ENCODE measurements around the gene COPG1. TPM values are rescaled to one million over a fixed set of nuclear protein-coding genes. Genes with fewer than 3 reads are reported as not detected.

COPG1 gene
- total RNA-seq, 1 experiment from 2014 or later, result 124 TPM

GRCh38 chr3:129281726-129282125, 32.3 kb downstream of the COPG1 start:
- H3K36me3 ChIP-seq (ENCODE audit: low read depth, low read length), result no peaks in the 10 kb centered on the region
- no peaks in the 10 kb centered on the region for H3K27me3 ChIP-seq (ENCODE audit: low read length)
- H3K9me2 ChIP-seq (replicated peaks; ENCODE audit: low read length), result no peaks in the 10 kb centered on the region
- CTCF ChIA-PET, result no interaction called here
- no peak overlapping the region for H3K4me3 ChIP-seq (ENCODE audit: low read length)
- H3K4me1 ChIP-seq (ENCODE audit: insufficient read depth, low read length), result peaks cover 25% of the 10 kb centered on the region
- no peaks in the 10 kb centered on the region for H4K20me1 ChIP-seq (ENCODE audit: low read length)
- ATAC-seq (no peak), DNase-seq (no peak)
- no peak overlapping the region for H2AFZ ChIP-seq (ENCODE audit: low read length)
- intact Hi-C loops (cut with micrococcal nuclease), result no loop called here
- no peaks in the 10 kb centered on the region for H3F3A ChIP-seq (ENCODE audit: low read length, unreplicated experiment)
- H3K4me2 ChIP-seq (ENCODE audit: low read length), result peak overlapping the region; percentile 59; the same call in 1 of the 2 replicates
- TF ChIP-seq EZH2phosphoT487 (IDR thresholded peaks at IDR 0.05; ENCODE audit: borderline replicate concordance, low read length) (no peak), EZH2 (IDR thresholded peaks at IDR 0.05; ENCODE audit: low read length, unreplicated experiment) (no peak)
- TF ChIP-seq, protein P1, sequence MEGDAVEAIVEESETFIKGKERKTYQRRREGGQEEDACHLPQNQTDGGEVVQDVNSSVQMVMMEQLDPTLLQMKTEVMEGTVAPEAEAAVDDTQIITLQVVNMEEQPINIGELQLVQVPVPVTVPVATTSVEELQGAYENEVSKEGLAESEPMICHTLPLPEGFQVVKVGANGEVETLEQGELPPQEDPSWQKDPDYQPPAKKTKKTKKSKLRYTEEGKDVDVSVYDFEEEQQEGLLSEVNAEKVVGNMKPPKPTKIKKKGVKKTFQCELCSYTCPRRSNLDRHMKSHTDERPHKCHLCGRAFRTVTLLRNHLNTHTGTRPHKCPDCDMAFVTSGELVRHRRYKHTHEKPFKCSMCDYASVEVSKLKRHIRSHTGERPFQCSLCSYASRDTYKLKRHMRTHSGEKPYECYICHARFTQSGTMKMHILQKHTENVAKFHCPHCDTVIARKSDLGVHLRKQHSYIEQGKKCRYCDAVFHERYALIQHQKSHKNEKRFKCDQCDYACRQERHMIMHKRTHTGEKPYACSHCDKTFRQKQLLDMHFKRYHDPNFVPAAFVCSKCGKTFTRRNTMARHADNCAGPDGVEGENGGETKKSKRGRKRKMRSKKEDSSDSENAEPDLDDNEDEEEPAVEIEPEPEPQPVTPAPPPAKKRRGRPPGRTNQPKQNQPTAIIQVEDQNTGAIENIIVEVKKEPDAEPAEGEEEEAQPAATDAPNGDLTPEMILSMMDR (conservative IDR thresholded peaks at IDR 0.05; ENCODE audit: low read depth, low read length), result no peak
- POLR2A ChIA-PET (ENCODE audit: unreplicated experiment), result no interaction called here
- BruUV-seq (replicated peaks), result no TSS peak
- H3K9ac ChIP-seq (ENCODE audit: low read length), result no peak overlapping the region
- H3K27ac ChIP-seq (ENCODE audit: low read length), result peak overlapping the region; percentile 61
- peaks cover 34% of the 10 kb centered on the region for H3K79me2 ChIP-seq (ENCODE audit: low read length)
- no peaks in the 10 kb centered on the region for H3K9me3 ChIP-seq (ENCODE audit: low read length)

- Histone ChIP-seq H3K27me3 (ENCODE audit: low read length) (no peaks in the 10 kb centered on the region), H3K9ac (ENCODE audit: low read length) (no peak overlapping the region), H3K9me2 (replicated peaks; ENCODE audit: low read length) (no peaks in the 10 kb centered on the region), H2AFZ (ENCODE audit: low read length) (no peak overlapping the region), H3K27ac (ENCODE audit: low read length) (peak overlapping the region; percentile 61), H3K36me3 (ENCODE audit: low read depth, low read length) (no peaks in the 10 kb centered on the region), H4K20me1 (ENCODE audit: low read length) (no peaks in the 10 kb centered on the region), H3K9me3 (ENCODE audit: low read length) (no peaks in the 10 kb centered on the region), H3K79me2 (ENCODE audit: low read length) (peaks cover 36% of the 10 kb centered on the region), H3K4me3 (ENCODE audit: low read length) (no peak overlapping the region), H3K4me1 (ENCODE audit: insufficient read depth, low read length) (peaks cover 23% of the 10 kb centered on the region), H3K4me2 (ENCODE audit: low read length) (peak overlapping the region; percentile 59), H3F3A (ENCODE audit: low read length, unreplicated experiment) (no peaks in the 10 kb centered on the region)
- ATAC-seq (peak; percentile 7), DNase-seq (peak; percentile 68)
- CTCF ChIA-PET, result no interaction called here
- BruUV-seq (replicated peaks), result no TSS peak
- intact Hi-C loops (cut with micrococcal nuclease), result no loop called here
- POLR2A ChIA-PET (ENCODE audit: unreplicated experiment), result interaction anchor here (0.7 kb wide), 2 partner anchors 101 to 138 kb away, joined by 5 to 16 read pairs; no protein-coding TSS in a partner anchor
- TF ChIP-seq, protein P1 (conservative IDR thresholded peaks at IDR 0.05; ENCODE audit: low read depth, low read length), result no peak
- TF ChIP-seq EZH2phosphoT487 (IDR thresholded peaks at IDR 0.05; ENCODE audit: borderline replicate concordance, low read length) (no peak), EZH2 (IDR thresholded peaks at IDR 0.05; ENCODE audit: low read length, unreplicated experiment) (no peak)
Observed at GRCh38 chr3:129282727-129283327, 33.4 kb downstream of the COPG1 start.

GRCh38 chr3:129286081-129286480, 36.7 kb downstream of the COPG1 start:
- no peak overlapping the region for H3K9ac ChIP-seq (ENCODE audit: low read length)
- peaks cover 16% of the 10 kb centered on the region for H3K4me1 ChIP-seq (ENCODE audit: insufficient read depth, low read length)
- no peaks in the 10 kb centered on the region for H4K20me1 ChIP-seq (ENCODE audit: low read length)
- ChIA-PET POLR2A (ENCODE audit: unreplicated experiment) (no interaction called here), CTCF (no interaction called here)
- H2AFZ ChIP-seq (ENCODE audit: low read length), result no peak overlapping the region
- no peak overlapping the region for H3K4me2 ChIP-seq (ENCODE audit: low read length)
- peaks cover 16% of the 10 kb centered on the region for H3K79me2 ChIP-seq (ENCODE audit: low read length)
- no peaks in the 10 kb centered on the region; the same call in 1 of the 2 replicates for H3K36me3 ChIP-seq (ENCODE audit: low read depth, low read length)
- H3K27me3 ChIP-seq (ENCODE audit: low read length), result no peaks in the 10 kb centered on the region
- H3K27ac ChIP-seq (ENCODE audit: low read length), result no peak overlapping the region
- no peak for ATAC-seq
- TF ChIP-seq, protein P1 (conservative IDR thresholded peaks at IDR 0.05; ENCODE audit: low read depth, low read length), result no peak
- TF ChIP-seq EZH2 (IDR thresholded peaks at IDR 0.05; ENCODE audit: low read length, unreplicated experiment) (no peak), EZH2phosphoT487 (IDR thresholded peaks at IDR 0.05; ENCODE audit: borderline replicate concordance, low read length) (no peak)
- intact Hi-C loops (cut with micrococcal nuclease), result no loop called here
- H3K9me3 ChIP-seq (ENCODE audit: low read length), result no peaks in the 10 kb centered on the region
- DNase-seq, result no peak
- no TSS peak for BruUV-seq (replicated peaks)
- H3F3A ChIP-seq (ENCODE audit: low read length, unreplicated experiment), result no peaks in the 10 kb centered on the region
- H3K4me3 ChIP-seq (ENCODE audit: low read length), result no peak overlapping the region
- no peaks in the 10 kb centered on the region for H3K9me2 ChIP-seq (replicated peaks; ENCODE audit: low read length)
